Neuronal stem cell (in vitro differentiated cells): ENCODE data around the gene ALPL.

Experiments
- DNase-seq: peaks from one replicate; pipeline ENCODE4 v3.0.0-alpha.2; 2013; ENCODE audit warnings: low spot score
- H2AFZ ChIP-seq: one replicate; pipeline ENCODE4 v1.6.1; 2013; ENCODE audit warnings: mild to moderate bottlenecking, low read length, inconsistent platforms
- H2AK5ac ChIP-seq: 2 replicates; pipeline ENCODE4 v1.6.1; 2013; ENCODE audit warnings: low read depth, mild to moderate bottlenecking, inconsistent platforms, low read length, moderate library complexity, mixed read lengths
- H2BK120ac ChIP-seq: 2 replicates; pipeline ENCODE4 v1.6.1; 2013; ENCODE audit warnings: low read depth, mild to moderate bottlenecking, inconsistent platforms, low read length, moderate library complexity, mixed read lengths
- H2BK12ac ChIP-seq: one replicate; pipeline ENCODE4 v1.6.1; 2013; ENCODE audit warnings: low read length, inconsistent platforms
- H2BK15ac ChIP-seq: 2 replicates; pipeline ENCODE4 v1.6.1; 2013; ENCODE audit warnings: mild to moderate bottlenecking, low read length, inconsistent platforms, mixed read lengths
- H2BK5ac ChIP-seq: one replicate; pipeline ENCODE4 v1.6.1; 2013; ENCODE audit warnings: inconsistent platforms, mild to moderate bottlenecking, low read length, moderate library complexity
- H3K14ac ChIP-seq: one replicate; pipeline ENCODE4 v1.6.1; 2013; ENCODE audit warnings: low read length, inconsistent platforms
- H3K18ac ChIP-seq: 2 replicates; pipeline ENCODE4 v1.6.1; 2013; ENCODE audit warnings: low read length, inconsistent platforms
- H3K23ac ChIP-seq: 2 replicates; pipeline ENCODE4 v1.6.1; 2013; ENCODE audit warnings: low read depth, mild to moderate bottlenecking, mixed read lengths, low read length, inconsistent platforms; ENCODE audit not compliant: poor library complexity
- H3K27ac ChIP-seq: replicated peaks from 3 replicates; pipeline ENCODE4 v1.5.1; 2013; ENCODE audit warnings: low read length, inconsistent platforms
- H3K27me3 ChIP-seq, 3 experiments: 2 replicates each; pipeline ENCODE4 v1.6.1; 2013; ENCODE audit warnings: low read length in 3 of 3, mild to moderate bottlenecking in 2 of 3, inconsistent platforms in 1 of 3, low read depth in 1 of 3, mixed read lengths in 1 of 3, moderate library complexity in 1 of 3; ENCODE audit not compliant: control insufficient read depth in 3 of 3, insufficient read depth in 3 of 3
- H3K36me3 ChIP-seq, 2 donors: replicated peaks in 1 of 2; 2 replicates each; pipeline ENCODE4 v1.6.1; 2013; ENCODE audit warnings: low read length in 2 of 2; ENCODE audit not compliant: control insufficient read depth in 2 of 2, insufficient read depth in 2 of 2
- H3K4ac ChIP-seq: 2 replicates; pipeline ENCODE4 v1.6.1; 2013; ENCODE audit warnings: inconsistent platforms, mild to moderate bottlenecking, low read length, moderate library complexity
- H3K4me1 ChIP-seq, 2 donors: 1 replicate in 1 of 2; 2 replicates in 1 of 2; pipeline ENCODE4 v1.6.1; 2013; ENCODE audit warnings: low read length in 2 of 2, low read depth in 1 of 2; ENCODE audit not compliant: control insufficient read depth in 2 of 2, insufficient read depth in 1 of 2
- H3K4me2 ChIP-seq: one replicate; pipeline ENCODE4 v1.6.1; 2013; ENCODE audit warnings: mild to moderate bottlenecking, low read length, inconsistent platforms; ENCODE audit not compliant: insufficient read depth, poor library complexity, severe bottlenecking
- H3K4me3 ChIP-seq, 2 donors: 2 replicates each; pipeline ENCODE4 v1.5.1; 2013; ENCODE audit warnings: low read length in 2 of 2, mild to moderate bottlenecking in 2 of 2, inconsistent platforms in 1 of 2, moderate library complexity in 1 of 2
- H3K79me1 ChIP-seq: one replicate; pipeline ENCODE4 v1.6.1; 2013; ENCODE audit warnings: low read depth, mild to moderate bottlenecking, inconsistent platforms, low read length, moderate library complexity
- H3K9ac ChIP-seq: one replicate; pipeline ENCODE4 v1.6.1; 2013; ENCODE audit warnings: mild to moderate bottlenecking, low read depth, low read length, inconsistent platforms; ENCODE audit not compliant: poor library complexity
- H3K9me3 ChIP-seq, 2 donors: replicated peaks in 1 of 2; 2 replicates each; pipeline versions ENCODE3 to v1.6.1; 2013; ENCODE audit warnings: low read length in 2 of 2, mild to moderate bottlenecking in 2 of 2, inconsistent platforms in 1 of 2, low read depth in 1 of 2, mixed read lengths in 1 of 2, moderate library complexity in 1 of 2; ENCODE audit not compliant: control insufficient read depth in 2 of 2, insufficient read depth in 1 of 2
- H4K8ac ChIP-seq: one replicate; pipeline ENCODE4 v1.6.1; 2013; ENCODE audit warnings: low read depth, mild to moderate bottlenecking, inconsistent platforms, low read length, moderate library complexity
- H4K91ac ChIP-seq: one replicate; pipeline ENCODE4 v1.6.1; 2013; ENCODE audit warnings: low read length, low read depth, mild to moderate bottlenecking, inconsistent platforms; ENCODE audit not compliant: poor library complexity
- WGBS, 2 donors: extraction: QIAGEN DNeasy Blood & Tissue Kit; methylation state at CpG; one replicate each; pipeline ENCODE4 v1.1.7; 2013; ENCODE audit warnings: missing lambda C conversion rate in 2 of 2, mixed read lengths in 1 of 2; ENCODE audit not compliant: insufficient read length in 2 of 2, insufficient replicate concordance in 1 of 2; ENCODE audit errors: extremely low coverage in 2 of 2; 5-methylcytosine and 5-hydroxymethylcytosine counted together

ALPL gene

DNA sequence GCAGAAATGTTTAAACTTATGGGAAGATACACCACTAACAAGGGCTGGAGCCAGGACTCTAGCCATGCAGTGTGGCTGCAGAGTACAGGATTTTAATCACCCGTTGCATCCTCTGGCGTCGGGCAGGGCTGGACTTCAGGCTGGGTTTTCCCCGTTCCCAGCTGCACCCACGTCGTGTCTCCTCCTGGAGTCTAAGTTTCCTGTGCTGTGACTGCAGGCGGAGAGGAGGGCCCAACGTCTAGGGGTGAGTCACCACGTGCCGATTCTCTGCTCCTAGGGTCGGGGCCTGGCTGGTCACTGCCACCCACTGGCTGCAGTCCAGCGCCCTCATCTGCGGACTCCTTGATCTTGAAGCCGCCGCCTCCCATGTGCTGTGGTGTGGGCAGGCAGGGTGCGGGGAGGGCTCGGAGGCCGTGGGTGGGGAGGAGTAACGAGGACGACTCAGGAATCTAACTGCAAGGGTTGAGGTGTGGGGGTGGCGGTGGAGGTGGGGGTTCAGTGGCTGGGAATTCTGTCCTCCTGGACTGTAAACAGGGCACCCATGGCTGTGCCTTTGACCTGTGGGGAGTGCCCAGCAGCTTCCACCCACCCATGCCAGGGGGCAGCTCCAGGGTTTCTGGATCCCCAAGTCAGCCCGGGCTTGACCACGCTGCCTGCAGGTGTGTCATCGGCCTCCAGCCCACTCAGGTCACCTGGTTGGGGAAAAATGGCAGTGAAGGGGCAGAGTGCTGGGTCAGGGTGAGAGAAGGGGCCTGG is 77.8 kb downstream of the ALPL start:
- no CpG with 5 or more reads among the region's 24 CpGs for WGBS, 2 donors
- Histone ChIP-seq H3K4me2 (no peak overlapping the region), H2BK120ac (no peak overlapping the region), H4K8ac (no peak overlapping the region), H3K4ac (no peak overlapping the region), H3K14ac (no peak overlapping the region), H3K4me1 (peaks cover 4 to 31% of the 10 kb centered on the region in 2 donors), H3K27me3 (peaks cover 0 to 66% (median 5%) of the 10 kb centered on the region in 3 experiments), H2AFZ (peak overlapping the region; percentile 61), H3K9ac (no peak overlapping the region), H3K27ac (no peak overlapping the region), H2BK15ac (peak overlapping the region; percentile 10), H2BK12ac (no peak overlapping the region), H3K4me3 (no peak overlapping the region), H2AK5ac (peak overlapping the region; percentile 80), H3K23ac (peak overlapping the region; percentile 17), H3K36me3 (no peaks in the 10 kb centered on the region), H3K79me1 (no peaks in the 10 kb centered on the region), H3K18ac (peak overlapping the region; percentile 31), H3K9me3 (no peaks in the 10 kb centered on the region), H2BK5ac (no peak overlapping the region), H4K91ac (no peak overlapping the region)
- DNase-seq = no peak

DNA sequence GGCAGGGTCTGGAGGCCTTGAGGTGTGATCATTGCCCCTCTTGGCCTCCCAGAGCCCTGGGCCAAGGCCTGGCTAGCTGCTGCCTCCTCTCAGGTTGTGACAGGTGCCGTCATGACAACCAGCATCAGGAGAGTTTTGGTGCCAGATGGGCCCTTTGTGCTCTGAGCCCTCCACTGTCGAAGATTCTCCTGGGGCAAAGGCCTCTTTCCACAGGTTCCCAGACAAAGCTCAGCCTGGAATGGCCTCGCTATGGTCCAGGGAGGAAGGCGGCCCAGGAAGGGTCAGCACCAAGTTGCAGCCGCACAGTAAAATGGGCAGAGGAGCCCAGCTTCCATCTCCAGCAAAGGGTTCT is 78.4 kb downstream of the ALPL start:
- Histone ChIP-seq H3K4ac (no peak overlapping the region), H3K9me3 (no peaks in the 10 kb centered on the region), H2BK5ac (no peak overlapping the region), H3K4me2 (no peak overlapping the region), H2BK120ac (no peak overlapping the region), H3K27me3 (peaks cover 0 to 70% (median 5%) of the 10 kb centered on the region in 3 experiments), H3K4me3 (no peak overlapping the region), H4K91ac (no peak overlapping the region), H3K23ac (peak overlapping the region; percentile 17), H3K18ac (peak overlapping the region; percentile 49), H3K9ac (no peak overlapping the region), H4K8ac (no peak overlapping the region), H2BK15ac (no peak overlapping the region), H3K36me3 (no peaks in the 10 kb centered on the region), H3K27ac (no peak overlapping the region), H2AFZ (no peak overlapping the region), H2AK5ac (peak overlapping the region; percentile 80), H3K14ac (no peak overlapping the region), H3K4me1 (peaks cover 4 to 31% of the 10 kb centered on the region in 2 donors), H3K79me1 (no peaks in the 10 kb centered on the region), H2BK12ac (no peak overlapping the region)
- WGBS, 2 donors = no CpG with 5 or more reads among the region's 5 CpGs
- DNase-seq = no peak

DNA sequence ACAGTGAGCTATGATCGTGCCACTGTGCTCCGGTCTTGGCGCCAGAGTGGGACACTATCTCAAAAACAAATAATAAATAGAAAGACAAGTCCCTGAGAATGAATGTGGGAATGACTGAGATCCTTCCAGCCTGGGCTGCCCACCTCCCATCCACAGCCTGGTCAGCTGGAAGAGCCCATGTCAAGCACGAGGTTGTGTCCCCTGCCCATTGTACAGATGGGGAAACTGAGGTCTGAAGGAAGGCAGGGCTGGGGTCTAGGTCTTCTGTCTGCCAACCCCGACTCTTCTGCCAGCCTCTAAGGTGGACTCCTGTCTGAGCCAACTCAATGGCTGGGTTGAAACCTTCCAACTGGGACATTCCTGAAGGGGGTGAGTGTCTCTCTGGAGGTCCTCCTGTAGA is 80.4 kb downstream of the ALPL start:
- Histone ChIP-seq H2AFZ (no peak overlapping the region), H3K23ac (no peak overlapping the region), H3K4me3 (no peak overlapping the region), H3K4me2 (no peak overlapping the region), H2BK5ac (no peak overlapping the region), H3K4ac (no peak overlapping the region), H3K27ac (no peak overlapping the region), H3K36me3 (no peaks in the 10 kb centered on the region), H2BK120ac (no peak overlapping the region), H3K27me3 (peaks cover 0 to 85% (median 3%) of the 10 kb centered on the region in 3 experiments), H2AK5ac (peak overlapping the region; percentile 22), H3K9ac (no peak overlapping the region), H3K4me1 (peaks cover 4 to 31% of the 10 kb centered on the region in 2 donors), H3K79me1 (no peaks in the 10 kb centered on the region), H4K91ac (no peak overlapping the region), H4K8ac (no peak overlapping the region), H2BK15ac (no peak overlapping the region), H3K18ac (no peak overlapping the region), H3K14ac (no peak overlapping the region), H3K9me3 (no peaks in the 10 kb centered on the region), H2BK12ac (no peak overlapping the region)
- no CpG with 5 or more reads among the region's 5 CpGs for WGBS, 2 donors
- DNase-seq = no peak

DNA sequence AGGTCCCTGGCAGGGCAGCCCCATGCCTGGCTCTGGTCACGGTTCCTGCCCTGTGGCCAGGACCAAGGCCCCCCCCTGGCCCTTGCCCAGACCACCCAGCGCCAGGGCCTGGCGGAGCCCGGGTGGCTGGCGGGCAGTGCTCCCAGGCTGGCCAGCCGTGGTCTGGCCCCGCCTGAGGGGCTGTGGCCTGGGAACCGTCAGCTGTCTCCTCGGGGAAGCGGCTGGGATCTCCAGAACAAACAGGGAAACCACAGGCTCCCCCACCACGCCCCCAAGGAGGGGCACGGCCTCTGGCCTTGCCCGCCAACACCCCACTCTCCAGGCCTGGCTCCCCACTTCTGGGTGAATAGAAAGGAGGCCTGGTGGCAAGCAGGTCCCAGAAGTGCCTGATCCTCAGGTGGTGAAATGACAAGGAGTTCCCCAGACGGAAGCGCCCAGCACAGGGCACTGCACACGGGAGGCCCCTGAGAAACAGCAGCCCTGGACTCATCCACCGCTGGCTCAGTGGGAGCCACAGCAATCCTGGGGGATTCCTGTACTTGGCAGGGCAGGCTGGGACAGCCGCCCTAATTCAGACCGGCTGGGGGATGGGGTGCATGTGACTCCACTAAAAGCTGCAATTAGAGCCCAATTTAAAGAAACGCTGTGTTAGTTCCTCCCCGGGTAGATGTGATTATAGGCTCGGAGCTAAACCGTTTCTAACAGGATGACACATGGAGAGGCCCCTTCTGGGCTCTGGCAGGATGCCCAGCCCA is 81.1 kb downstream of the ALPL start:
- Histone ChIP-seq H2BK120ac (no peak overlapping the region), H3K4me2 (no peak overlapping the region), H3K23ac (no peak overlapping the region), H2AFZ (no peak overlapping the region), H3K79me1 (no peaks in the 10 kb centered on the region), H3K4ac (no peak overlapping the region), H3K9me3 (no peaks in the 10 kb centered on the region), H2BK15ac (no peak overlapping the region), H4K8ac (no peak overlapping the region), H3K27me3 (peaks cover 0 to 85% (median 3%) of the 10 kb centered on the region in 3 experiments), H3K27ac (no peak overlapping the region), H3K4me3 (no peak overlapping the region), H3K4me1 (peaks cover 4 to 25% of the 10 kb centered on the region in 2 donors), H3K9ac (no peak overlapping the region), H2BK5ac (no peak overlapping the region), H2AK5ac (peak overlapping the region; percentile 22), H3K36me3 (no peaks in the 10 kb centered on the region), H2BK12ac (no peak overlapping the region), H3K18ac (no peak overlapping the region), H4K91ac (no peak overlapping the region), H3K14ac (no peak overlapping the region)
- no CpG with 5 or more reads among the region's 23 CpGs for WGBS, 2 donors
- no peak for DNase-seq
